ENCODE data around the gene VAV3.

- TF ChIP-seq CTCF (IDR thresholded peaks at IDR 0.05) (no peak), ZFX (IDR thresholded peaks at IDR 0.05; ENCODE audit: borderline replicate concordance) (no peak)
Observed at GRCh38 chr1:107821340-107821739, 143.6 kb downstream of the VAV3 start.

All from 22Rv1 (cell line).